Amniotic stem cell (primary cell): ENCODE measurements around the gene ANKRD20A1.
"Not testable (repeated sequence)": the region's sequence is repeated elsewhere in the genome, so short reads cannot be mapped to it uniquely, and the experiment has no call there.

Source experiments
- DNase-seq: peaks from one replicate; lab custom pipeline; 2025; lab: John Stamatoyannopoulos, UW

The ANKRD20A1 gene

GRCh38 chr9:67858871-67859270, at the start of gene ANKRD20A1:
ANKRD20A1 (plus strand) TSS chr9:67858931; CDS start chr9:67859427, 496 bp downstream.
- not testable (repeated sequence) for DNase-seq

GRCh38 chr9:67832088-67832487, 26.6 kb upstream of the ANKRD20A1 start:
- DNase-seq = not testable (repeated sequence)
